HK-2 (cell line): ENCODE data around the gene COPZ1.
"Not testable (repeated sequence)": the region's sequence is repeated elsewhere in the genome, so short reads cannot be mapped to it uniquely, and the experiment has no call there.

Experiments
- DNase-seq: peaks from one replicate; pipeline ENCODE4 v3.0.0-alpha.2; 2018; ENCODE audit not compliant: unreplicated experiment

Gene COPZ1, protein sequence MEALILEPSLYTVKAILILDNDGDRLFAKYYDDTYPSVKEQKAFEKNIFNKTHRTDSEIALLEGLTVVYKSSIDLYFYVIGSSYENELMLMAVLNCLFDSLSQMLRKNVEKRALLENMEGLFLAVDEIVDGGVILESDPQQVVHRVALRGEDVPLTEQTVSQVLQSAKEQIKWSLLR

DNA sequence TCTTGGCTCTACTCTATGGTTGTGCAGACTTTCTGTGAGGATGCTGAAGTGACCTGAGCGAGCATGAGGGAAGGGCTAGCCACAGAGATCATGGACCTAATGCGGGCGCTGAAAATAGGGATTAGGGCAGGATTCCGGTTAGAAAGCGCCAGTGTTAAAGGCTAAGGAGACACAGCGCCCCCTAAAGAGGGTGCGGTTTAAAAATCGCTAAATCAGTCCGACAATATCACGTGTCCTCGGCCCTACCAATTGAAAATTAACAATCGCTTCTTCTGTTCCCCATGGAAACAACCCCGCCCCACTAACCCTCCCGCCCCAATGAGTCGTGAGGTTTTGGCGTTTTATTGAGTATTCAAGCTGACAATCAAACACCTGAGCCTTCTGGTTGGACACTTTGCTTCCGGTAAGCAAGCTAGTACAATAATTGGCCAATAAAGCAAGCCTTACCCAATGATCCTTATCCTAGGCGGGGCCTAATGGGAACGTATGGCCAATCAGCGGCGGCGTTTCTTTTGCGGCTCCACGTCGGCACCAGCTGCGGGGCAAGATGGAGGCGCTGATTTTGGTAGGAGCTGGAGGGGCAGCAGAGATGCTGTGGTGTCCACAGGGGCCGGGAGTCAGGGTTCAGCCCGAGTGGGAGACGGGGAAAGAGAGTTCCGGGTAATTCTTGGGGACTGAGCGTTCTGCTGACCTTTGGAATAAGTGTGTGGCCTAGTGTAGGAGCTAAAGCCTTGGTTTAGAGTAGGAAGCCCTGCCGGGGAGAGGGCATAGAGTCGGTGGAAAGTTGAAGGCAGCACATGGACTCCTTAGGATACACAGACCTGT is at the start of gene COPZ1:
TSS of gene COPZ1 (plus strand) at position 515 of the 825 bp plus-strand sequence. CDS start at position 548, 33 bp downstream.
- DNase-seq, result peak; percentile 96

DNA sequence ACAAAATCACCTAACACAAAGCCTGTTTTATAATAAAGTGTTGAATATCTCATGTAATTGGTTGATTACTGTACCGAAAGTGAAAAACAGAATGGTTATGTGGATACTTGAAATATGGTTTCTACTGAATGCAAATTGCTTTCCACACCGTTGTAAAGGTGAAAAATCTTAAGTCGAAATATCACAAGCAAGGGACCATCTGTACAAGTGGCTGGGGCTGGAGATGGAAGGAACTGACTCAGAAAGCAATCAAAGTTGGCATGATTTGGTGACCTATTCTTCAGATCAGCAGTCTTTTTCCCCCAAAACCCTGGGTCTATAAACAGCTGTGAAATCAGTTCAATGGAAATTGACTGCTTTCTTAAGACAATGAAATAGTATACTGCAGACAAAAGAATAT is 48.6 kb upstream of the COPZ1 start:
- DNase-seq, result no peak

DNA sequence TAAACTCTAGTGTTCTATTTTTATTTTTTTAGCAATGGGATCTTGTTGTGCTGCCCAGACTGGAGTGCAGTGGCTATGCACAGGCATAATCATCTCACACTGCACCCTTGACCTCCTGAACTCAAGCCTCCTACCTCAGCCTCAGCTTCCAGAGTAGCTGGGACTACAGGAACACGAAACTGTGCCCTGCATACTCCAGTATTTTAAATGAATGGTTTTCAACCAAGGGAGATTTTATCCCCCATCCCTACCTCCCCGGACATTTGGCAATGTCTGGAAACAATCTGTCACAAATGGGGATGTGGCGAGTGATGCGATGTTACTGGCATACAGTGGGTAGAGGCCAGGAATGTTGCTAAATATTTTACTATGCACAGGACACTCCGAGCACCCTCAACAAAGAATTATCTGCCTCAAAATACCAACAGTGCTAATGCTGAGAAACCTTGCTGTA is 47.1 kb upstream of the COPZ1 start:
- DNase-seq, result no peak

DNA sequence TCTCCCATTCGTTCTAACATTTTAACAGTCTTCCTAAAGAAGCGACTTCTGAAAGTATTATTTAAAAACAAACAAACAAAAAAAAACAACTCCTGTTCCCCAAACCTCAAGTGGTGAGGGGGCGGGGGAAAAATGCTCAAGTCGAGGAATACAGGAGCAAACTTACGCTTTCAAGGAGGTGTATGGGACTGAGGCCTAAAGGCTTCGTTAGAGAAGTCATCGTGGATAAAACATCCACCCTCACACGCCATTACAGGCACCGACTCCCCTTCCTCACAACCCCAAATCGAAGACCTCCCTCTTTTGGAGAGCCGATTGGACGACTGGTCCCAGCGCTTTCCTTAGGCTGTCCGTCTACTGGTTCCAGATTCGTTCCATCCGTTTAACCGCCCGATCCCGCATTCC is 45.7 kb upstream of the COPZ1 start:
- DNase-seq, result no peak

DNA sequence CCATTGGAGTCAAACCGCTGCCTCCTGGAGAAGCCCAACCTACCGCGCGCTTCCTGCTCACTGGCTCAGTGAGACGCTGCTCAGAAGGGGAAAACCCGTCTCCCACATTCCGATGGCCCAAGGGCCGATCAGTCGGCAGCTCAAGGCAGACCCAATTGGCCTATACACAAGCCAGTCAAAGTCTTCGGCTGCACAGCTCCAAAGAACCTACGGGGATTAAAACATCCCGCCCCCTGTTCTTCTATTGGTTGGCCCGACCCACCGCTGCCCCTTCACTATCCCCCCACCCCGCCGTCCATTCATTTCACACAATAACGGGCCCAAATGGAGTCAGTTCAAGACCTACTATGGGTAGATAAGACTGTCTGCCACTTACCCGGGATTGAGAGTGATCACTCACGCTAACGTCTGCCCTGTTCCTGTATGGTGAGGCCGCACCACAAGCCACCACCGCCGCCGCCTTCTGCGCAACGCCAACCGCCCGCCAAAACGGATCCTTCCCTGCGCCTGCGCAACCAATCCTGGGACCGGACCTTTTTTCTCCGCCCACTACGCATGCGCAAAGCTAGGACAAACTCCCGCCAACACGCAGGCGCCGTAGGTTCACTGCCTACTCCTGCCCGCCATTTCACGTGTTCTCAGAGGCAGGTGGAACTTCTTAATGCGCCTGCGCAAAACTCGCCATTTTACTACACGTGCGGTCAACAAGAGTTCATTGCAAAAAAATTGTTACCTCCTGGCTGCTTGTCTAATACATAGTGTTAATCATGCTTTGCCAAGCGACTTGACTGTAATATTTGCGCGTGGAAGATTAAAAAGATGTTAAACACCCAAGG is 45.1 kb upstream of the COPZ1 start, which contains the start of gene CBX5:
TSS of gene CBX5 (minus strand) at position 491 of the 836 bp plus-strand sequence. CDS start 22,472 bp downstream, outside the sequence.
- peak; percentile 99 for DNase-seq

DNA sequence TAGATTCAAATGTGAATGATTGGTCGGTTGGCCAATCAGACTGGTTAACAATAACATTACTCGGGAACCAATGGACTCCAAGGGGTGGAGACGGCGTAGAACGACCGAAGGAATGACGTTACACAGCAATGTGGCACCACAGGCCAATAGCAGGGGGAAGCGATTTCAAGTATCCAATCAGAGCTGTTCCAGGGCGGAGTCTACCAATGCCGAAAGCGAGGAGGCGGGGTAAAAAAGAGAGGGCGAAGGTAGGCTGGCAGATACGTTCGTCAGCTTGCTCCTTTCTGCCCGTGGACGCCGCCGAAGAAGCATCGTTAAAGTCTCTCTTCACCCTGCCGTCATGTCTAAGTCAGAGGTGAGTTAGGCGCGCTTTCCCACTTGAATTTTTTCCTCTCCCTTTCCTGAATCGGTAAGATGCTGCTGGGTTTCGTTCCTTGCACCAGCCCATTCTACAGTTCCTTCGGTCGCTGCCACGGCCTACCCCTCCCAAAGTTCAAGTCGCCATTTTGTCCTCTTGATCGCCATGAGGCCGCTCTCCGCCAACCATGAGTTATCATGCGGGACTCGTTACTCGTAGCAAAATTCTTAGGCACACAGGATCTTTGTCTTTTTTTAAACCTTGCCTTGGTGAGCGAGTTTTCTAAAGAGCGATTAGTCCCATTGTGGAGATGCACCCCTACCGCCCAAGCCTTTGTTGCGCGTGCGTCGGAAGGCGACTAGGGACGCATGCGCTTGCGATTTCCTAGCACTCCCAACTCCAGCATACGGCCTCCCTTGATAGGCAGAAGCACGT is 44.3 kb upstream of the COPZ1 start, which contains the start of gene HNRNPA1:
TSS of gene HNRNPA1 (plus strand) at position 259 of the 793 bp plus-strand sequence. CDS start at position 341, 82 bp downstream.
- peak; percentile 95 for DNase-seq

DNA sequence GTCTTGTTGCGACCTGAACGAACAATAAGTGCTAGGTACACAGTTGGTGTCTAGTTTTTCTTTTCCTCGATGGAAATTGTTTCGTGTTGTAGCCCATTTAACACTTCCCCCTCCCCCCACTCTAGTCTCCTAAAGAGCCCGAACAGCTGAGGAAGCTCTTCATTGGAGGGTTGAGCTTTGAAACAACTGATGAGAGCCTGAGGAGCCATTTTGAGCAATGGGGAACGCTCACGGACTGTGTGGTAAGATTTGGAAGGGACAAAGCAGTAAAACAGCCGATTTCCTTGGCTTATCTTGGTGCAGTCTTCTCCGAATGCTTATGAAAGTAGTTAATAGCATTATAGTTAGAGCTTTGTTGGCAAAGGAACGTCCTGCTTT is 43.7 kb upstream of the COPZ1 start:
- not testable (repeated sequence) for DNase-seq

DNA sequence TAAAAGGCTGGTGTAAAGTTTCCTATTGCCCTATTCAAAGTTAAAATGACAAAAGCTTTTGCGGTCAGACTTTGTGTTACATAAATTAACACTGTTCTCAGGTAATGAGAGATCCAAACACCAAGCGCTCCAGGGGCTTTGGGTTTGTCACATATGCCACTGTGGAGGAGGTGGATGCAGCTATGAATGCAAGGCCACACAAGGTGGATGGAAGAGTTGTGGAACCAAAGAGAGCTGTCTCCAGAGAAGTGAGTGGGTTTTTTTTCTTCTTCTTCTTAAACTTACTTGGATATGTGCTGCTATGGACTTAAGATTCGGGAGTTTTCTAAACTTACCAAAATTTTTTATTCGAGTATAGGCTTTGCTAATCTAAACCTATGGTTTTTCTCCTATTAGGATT is 43.2 kb upstream of the COPZ1 start:
- DNase-seq, result not testable (repeated sequence)

DNA sequence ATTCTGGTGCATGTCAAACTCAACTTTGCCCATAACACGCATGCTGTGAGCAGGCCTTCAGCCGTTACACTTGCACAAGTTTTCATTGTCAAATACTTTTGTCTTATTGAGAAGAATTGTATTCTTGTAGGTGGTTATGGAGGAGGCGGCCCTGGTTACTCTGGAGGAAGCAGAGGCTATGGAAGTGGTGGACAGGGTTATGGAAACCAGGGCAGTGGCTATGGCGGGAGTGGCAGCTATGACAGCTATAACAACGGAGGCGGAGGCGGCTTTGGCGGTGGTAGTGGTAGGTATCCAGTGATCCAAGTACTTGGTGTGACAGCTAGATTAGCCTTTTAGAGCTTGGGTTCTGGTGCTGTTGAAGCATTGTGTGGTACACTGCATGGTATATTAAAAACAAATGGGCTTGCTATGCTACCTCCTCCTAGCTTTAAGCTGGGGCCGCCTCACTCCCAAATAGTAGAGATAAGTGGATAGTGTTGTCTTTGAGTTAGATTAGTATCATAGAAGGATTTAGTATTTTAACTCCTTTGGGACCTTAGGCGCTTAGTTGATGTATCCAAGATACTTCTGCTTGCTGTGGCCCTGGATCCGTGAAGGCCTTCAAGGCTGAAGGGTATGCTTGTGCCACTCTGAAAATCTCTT is 41.9 kb upstream of the COPZ1 start:
- DNase-seq, result no peak

DNA sequence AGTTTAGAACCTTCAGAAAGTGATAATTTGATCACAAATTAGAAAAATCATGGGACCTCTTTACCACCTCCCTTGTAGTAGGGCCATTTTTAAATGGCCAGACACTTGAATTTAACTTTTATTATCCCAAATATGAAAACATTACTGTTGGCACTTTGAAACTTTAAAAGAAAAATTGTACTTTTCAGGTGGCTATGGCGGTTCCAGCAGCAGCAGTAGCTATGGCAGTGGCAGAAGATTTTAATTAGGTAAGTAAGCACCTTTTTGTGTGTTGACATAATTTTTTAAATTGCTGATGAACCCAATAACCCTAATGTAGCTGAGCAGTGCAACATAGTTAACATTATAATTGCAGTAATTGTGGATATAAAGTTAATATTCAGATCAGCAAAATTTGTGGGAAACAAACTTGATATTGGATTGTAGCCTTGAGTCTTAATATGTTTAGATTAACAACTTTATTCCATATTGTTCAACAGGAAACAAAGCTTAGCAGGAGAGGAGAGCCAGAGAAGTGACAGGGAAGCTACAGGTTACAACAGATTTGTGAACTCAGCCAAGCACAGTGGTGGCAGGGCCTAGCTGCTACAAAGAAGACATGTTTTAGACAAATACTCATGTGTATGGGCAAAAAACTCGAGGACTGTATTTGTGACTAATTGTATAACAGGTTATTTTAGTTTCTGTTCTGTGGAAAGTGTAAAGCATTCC is 40.7 kb upstream of the COPZ1 start:
- DNase-seq, result not testable (repeated sequence)

DNA sequence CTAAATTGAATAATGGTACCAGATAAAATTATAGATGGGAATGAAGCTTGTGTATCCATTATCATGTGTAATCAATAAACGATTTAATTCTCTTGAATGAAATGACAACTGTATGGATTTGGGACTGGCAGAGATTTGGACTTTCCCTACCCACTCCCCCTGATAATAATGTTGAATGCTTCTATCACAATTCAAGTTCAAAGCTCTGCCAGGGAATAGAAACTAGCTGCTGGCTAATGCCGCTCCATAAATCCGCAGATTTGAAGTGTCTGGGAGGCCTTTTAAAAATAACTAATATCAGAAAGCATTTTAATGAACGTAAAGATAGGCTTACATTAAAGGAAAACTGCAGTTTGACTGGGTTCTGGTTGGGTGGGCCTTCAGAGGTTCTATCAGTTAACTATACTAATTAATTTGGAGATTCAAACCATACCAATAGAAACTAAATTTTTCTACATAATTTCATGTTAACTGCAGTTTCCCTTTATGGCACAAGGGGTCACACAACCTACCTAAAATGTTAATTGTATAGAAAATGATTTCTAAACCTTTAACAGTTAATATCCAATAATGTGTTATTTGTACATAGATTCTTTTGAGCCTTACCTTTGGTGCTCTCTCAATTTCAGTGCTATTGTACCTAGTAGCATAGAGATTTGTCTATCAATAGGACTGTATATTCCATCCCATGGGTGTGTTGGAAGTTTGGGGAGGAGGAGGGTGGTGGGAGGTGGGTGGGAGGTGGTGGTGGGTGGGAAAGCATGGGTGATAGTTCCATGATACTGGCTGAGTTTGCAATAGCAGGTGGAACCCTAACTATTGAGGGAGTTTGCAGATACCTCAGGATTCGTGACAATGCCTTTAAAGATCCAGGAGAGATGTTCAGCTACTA is 39.5 kb upstream of the COPZ1 start:
- no peak for DNase-seq

DNA sequence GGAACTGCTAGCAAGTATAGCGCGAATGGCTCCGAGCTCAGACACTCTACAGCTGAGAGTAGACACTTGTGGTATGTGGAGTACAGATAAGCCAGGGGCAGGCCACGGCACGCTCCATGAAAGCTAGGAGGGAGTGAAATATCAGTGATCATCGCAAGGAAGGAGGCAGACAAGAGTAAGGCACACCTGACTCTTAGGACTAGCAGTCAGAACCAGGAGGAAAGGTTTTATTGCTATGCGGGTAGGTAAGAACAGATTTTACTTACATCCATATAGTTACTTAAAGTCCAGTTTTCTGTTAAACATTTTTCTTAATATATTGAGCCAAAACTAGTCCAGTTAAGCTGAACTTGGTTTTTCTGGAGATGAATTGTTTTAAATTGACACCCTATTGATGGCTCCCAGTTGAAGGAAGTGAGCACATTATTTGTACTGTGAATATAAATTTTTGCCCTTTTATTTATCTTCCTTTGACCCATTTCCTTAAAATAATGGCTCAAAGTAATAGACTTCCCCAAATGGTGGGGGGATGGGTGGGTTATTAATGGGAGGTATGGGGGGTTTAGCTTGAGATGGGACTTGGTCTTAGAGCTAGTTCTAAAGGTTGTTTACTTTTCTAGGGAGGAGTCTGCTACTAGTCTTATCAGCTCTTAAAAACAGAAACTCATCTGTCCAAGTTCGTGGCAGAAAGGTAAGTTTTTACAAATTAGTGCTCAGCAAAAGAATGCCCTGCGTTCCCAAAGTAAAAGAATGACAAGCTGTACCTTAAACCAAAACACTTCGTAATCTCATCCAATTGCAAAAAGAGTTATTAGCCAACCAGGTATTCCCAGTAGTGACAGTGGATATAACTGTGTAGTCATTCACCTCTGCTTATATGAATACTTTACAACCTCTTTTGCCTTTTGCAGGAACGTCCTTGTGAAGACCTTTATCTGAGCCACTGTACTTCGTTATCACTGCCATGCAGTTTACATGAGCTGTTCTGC is 38.6 kb upstream of the COPZ1 start:
- DNase-seq, result no peak

DNA sequence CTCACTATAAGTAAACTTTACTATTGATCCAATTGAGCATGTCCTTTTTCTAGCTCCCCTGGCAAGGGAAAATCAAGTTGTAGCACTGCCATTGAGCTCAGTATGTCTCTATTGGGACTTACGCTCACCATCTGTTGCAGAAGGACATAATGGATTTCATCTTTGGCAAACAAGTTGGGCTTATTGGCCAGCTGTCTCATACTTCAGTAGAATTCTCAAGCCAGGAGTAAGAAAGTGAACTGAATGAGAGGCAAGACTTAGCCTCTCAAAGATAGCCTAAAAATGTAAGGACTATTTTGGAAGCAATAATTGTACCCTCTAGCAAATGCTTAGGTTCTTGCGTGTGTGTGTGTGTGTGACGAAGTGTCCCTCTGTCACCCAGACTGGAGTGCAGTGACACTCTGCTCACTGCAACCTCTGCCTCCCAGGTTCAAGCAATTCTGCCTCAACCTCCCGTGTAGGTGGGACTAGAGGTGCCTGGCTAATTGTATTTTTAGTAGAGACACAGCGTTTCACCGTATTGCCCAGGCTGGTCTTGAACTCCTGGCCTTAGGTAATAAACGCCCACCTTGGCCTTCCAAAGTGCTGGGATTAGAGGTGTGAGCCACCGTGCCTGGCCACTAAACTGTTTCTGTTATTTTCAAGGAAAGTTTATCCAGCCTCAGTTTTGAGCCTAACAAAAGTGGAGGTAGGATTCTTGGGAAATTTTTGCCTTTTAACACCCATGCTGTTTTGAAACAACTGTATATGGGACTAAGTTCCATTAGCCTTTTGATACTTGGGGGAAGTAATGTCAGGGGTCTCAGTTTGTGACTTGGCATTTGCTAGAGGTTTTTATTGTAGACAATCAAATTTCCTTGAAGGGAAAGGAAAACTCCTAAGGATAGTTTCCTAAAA is 37.4 kb upstream of the COPZ1 start:
- no peak for DNase-seq

DNA sequence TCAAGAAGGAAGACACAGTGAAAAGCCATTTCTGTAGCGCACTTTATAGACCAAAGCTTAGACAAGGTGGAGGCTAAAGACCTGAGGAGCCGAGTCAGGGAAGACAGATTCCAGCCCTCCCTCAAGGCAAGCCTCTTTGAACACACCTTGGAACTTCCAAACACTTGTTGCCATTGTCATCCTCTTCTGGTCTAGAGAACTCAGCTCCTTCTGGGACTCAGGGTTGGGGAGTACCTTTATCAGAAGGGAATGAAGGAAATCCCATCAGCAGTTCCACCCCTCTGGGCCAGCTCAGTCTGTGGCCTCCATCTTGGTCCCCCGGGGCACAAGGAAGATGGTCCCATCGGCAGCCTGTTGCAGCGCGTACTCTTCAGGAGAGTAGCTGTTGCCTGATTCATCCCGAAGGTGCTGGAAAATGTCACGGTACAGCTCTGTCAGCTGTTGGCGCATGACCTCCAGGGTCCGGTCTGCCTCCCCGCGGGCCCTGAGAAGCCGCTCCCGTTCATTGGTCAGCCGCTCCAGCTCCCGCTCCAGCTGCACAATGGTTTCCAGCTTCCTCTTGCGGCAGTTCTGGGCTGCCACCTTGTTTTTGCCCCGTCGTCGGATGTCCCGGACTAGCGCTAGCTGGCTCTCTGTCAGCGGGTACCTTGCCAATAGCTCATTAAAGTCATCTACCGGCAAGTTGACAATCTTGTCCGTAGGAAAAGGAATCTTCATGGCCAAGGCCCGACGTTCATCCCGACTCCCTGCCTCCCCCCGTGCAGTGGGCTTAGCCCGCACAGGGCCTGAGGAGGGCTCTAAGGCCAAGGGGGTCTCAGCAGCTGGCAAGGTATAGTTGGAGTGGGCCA is 32.6 kb upstream of the COPZ1 start:
- no peak for DNase-seq

DNA sequence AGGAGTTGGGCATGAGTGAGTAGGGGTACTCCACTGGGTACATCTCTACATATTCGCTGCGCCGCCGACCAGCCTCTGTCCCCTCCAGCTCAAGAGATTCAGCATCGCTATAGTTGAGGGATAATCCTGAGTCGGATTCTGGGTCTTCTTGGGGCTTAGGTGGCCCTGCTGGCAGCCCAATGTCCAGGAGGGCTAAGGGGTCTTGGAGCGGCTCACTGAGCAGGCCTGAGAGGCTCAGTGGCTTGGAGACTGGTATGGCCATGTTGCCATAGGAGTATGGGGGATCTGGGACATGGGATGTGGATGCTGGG is 32.0 kb upstream of the COPZ1 start:
- DNase-seq, result no peak
